ENCODE results near the gene SLC6A4. TPM values are rescaled to one million over a fixed set of nuclear protein-coding genes. Genes with fewer than 3 reads are reported as not detected.

Gene SLC6A4
- total and polyA plus RNA-seq, 2 of the 8 experiments (the other 6 are each of a cell fraction or from before 2014, with no cell fraction given): 0.09 to 0.33 TPM

DNA sequence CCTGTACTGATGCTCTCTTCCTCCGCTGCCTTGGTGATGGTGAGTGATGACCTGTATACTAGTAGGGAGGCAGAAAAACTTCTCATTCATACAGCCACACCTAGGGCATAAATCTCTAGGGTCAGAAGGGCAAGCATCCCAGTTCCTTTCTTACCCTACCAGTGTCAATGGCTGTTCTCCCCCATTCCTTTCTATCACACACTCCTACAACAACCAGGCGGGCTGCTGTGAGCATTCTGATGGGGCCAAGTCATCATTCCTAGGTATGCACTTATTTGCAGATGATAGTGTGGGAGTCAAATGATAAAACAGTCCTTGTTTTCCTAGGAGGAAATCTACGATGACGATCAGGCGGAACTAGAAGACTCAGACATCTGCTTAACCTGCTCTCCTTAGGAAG, 14.0 kb upstream of the SLC6A4 start (continued):
- TF ChIP-seq YY1 (IDR thresholded peaks at IDR 0.05; ENCODE audit: low read depth, low read length) (no peak), TEAD4 (IDR thresholded peaks at IDR 0.05; ENCODE audit: low read depth, low read length) (no peak), PHF8 (conservative IDR thresholded peaks at IDR 0.05; ENCODE audit: low read depth, low read length) (no peak)

All from H1 (cell line).